AG04450 (cell line): ENCODE results near the gene PPP6C. TPM values are rescaled to one million over a fixed set of nuclear protein-coding genes. Genes with fewer than 3 reads are reported as not detected.

Experiments used
- CTCF ChIA-PET: fragments of 300-600, 350-600 bp; formaldehyde crosslinking; extraction: SDS; loops from one replicate; lab custom pipeline; 2022; ENCODE audit warnings: antibody characterized with exemption, inconsistent platforms; lab: Charles Lee
- POLR2A ChIA-PET: fragments of 350-600 bp; formaldehyde crosslinking; extraction: SDS; loops from one replicate; lab custom pipeline; 2021; ENCODE audit warnings: antibody characterized with exemption, inconsistent platforms; lab: Yijun Ruan, JAX
- DNase-seq: peaks from one replicate; pipeline ENCODE4 v3.0.0-alpha.2; 2011; ENCODE audit warnings: low read depth, low spot score
- H3K27ac ChIP-seq: one replicate; pipeline ENCODE4 v1.5.1; 2012; ENCODE audit warnings: low read depth, low read length, control low read depth
- H3K27me3 ChIP-seq: one replicate; pipeline ENCODE4 v1.6.0; 2012; ENCODE audit warnings: low read length; ENCODE audit not compliant: control insufficient read depth, insufficient read depth
- H3K4me3 ChIP-seq: 2 replicates; pipeline ENCODE4 v1.5.1; 2011; ENCODE audit warnings: mild to moderate bottlenecking, low read depth, low read length, control low read depth
- H3K9me3 ChIP-seq: 2 replicates; pipeline ENCODE4 v1.5.1; 2012; ENCODE audit warnings: low read length; ENCODE audit not compliant: control insufficient read depth, insufficient read depth
- polyA plus RNA-seq: library from polyadenylated mRNA; depleted of rRNA; stranded (reverse); fragments of >200 nt; gene quantifications from 2 replicates; pipeline ENCODE4 v1.2.3, GENCODE V29; 2011
- TF ChIP-seq, protein P1 (sequence below): IDR thresholded peaks from 2 replicates; pipeline ENCODE4 v1.5.1; 2011; ENCODE audit warnings: low read depth, low read length, control low read depth, inconsistent platforms

The PPP6C gene
- polyA plus RNA-seq, 1 experiment = 34.8 TPM

DNA sequence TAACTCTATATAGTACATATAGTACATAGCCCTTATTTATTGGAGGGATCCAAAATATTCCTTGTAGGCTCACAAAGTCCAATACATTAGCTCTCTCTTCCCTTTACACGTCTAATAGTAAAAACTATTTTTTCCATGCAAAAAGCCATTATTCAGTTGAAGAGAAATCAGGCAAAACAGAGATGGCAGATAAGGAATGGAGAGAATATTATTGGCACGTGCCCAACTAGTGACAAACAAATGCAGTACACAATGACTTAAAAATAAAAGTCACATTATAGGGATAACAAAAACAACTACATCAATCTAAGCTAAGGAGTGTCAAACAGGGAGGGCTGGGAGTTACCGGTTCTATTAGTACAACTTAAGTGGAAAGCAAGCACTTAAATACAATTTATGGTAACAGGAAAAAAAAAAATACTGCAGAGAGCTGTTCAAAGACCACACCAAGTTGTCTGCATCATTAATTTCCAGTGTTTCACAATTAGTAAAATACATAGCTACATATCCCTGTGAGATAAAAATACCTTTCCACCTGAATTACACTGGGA is 42.1 kb downstream of the PPP6C start:
- no peak for DNase-seq
- no peaks in the 10 kb centered on the region for H3K9me3 ChIP-seq
- ChIA-PET POLR2A (interaction anchor here (1.0 to 1.7 kb wide), 2 partner anchors 14 to 206 kb away, joined by 3 to 5 read pairs; partner anchors contain the start of gene GOLGA1), CTCF (interaction anchor here (1.2 kb wide), 1 partner anchor 373 kb away, joined by 4 read pairs; no protein-coding TSS in a partner anchor)
- H3K27me3 ChIP-seq = no peaks in the 10 kb centered on the region
- no peak overlapping the region for H3K27ac ChIP-seq
- no peak overlapping the region for H3K4me3 ChIP-seq
- TF ChIP-seq, protein P1, sequence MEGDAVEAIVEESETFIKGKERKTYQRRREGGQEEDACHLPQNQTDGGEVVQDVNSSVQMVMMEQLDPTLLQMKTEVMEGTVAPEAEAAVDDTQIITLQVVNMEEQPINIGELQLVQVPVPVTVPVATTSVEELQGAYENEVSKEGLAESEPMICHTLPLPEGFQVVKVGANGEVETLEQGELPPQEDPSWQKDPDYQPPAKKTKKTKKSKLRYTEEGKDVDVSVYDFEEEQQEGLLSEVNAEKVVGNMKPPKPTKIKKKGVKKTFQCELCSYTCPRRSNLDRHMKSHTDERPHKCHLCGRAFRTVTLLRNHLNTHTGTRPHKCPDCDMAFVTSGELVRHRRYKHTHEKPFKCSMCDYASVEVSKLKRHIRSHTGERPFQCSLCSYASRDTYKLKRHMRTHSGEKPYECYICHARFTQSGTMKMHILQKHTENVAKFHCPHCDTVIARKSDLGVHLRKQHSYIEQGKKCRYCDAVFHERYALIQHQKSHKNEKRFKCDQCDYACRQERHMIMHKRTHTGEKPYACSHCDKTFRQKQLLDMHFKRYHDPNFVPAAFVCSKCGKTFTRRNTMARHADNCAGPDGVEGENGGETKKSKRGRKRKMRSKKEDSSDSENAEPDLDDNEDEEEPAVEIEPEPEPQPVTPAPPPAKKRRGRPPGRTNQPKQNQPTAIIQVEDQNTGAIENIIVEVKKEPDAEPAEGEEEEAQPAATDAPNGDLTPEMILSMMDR = no peak

DNA sequence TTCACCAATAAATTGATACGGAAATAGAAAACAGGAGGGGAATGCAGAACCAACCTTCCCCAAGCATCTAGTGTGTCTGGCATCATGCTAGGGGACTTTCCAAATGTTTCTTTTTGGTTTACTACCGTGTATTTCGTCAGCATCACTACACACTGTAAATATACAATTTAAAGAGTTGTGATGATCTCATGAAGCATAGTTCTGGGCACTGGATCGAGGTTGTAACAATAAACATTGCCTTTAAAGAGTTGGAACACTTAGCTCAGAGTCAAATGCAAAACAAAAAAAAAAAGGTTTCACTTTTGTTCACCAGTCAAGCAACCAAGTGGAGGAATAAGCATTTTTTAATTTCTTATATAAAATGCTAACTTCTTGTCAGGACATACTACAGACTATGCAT is 43.4 kb downstream of the PPP6C start:
- Histone ChIP-seq H3K9me3 (no peaks in the 10 kb centered on the region), H3K27me3 (no peaks in the 10 kb centered on the region), H3K4me3 (peak overlapping the region; percentile 20), H3K27ac (peak overlapping the region; percentile 62)
- CTCF ChIA-PET = no interaction called here
- peak; percentile 87 for DNase-seq
- POLR2A ChIA-PET = interaction anchor here (0.6 to 1.7 kb wide), 4 partner anchors 15 to 205 kb away, joined by 3 to 7 read pairs (median 4); partner anchors contain the start of genes GOLGA1, HSPA5 and RABEPK
- TF ChIP-seq, protein P1 = no peak

DNA sequence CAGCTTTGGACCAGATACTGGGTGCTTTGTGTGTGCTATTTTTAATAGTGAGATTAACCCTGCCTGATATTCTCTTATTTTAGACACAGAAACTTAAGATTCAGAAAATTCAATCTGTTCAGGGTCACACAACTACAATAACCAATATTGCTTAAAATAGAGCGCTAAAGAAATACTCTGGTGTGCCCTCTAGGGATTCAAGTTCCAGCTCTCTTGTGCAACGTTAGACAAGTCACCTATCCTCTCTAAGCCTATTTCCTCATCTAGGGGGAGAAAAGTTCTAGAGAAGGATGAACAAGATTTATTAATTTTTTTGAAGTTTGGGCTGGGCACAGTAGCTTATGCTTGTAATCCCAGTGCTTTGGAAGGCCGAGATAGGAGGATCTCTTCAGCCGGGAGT is 44.2 kb downstream of the PPP6C start:
- POLR2A ChIA-PET = interaction anchor here (0.7 to 1.5 kb wide), 3 partner anchors 25 to 190 kb away, joined by 3 to 4 read pairs (median 3); partner anchors contain the start of gene HSPA5
- TF ChIP-seq, protein P1 = no peak
- DNase-seq = no peak

DNA sequence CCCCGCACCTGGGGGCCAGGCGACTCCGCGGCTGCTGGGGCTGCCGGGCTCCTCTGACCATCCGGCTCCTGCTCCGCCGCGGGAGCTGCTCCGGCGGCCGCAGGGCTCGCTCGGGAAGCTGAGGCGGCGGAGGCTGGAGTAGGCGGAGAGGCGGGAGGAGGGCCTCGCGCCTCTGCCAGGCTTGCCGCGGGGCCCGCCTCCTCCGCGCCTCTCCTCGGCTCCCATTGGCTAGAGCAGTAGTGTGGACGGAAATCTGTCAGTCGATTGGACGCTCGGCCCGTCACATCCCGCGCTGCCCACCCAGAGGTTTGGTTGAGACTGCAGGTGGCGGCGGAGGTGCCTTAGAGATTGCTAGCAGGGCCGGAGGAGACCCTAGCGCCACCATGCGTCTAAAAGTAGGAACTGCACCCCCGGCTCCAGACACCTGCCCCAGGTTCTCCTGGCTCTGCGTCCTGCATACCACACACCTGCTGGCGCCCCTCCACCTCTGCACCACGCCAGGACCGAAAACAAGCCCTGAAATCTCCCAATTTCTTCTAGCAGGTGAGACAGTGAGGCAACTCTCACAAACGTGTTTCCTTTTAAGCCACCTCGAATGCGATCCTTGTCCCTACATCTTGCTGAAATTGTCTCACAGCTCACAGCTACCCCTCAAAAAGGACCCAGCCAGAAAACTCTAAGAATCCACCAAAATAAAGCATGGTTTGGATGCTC is 46.1 kb downstream of the PPP6C start, which contains the start of gene SCAI:
SCAI (minus strand) TSS at position 152 of the 714 bp plus-strand sequence; CDS start at position 61, 91 bp downstream.
- Histone ChIP-seq H3K4me3 (peak within 1 kb of the TSS; percentile 70), H3K9me3 (no peaks in the 10 kb centered on the region), H3K27me3 (no peaks in the 10 kb centered on the region), H3K27ac (no peak within 1 kb of the TSS)
- CTCF ChIA-PET = interaction anchor here (0.5 to 1.8 kb wide), 8 partner anchors 11 to 207 kb away, joined by 3 to 9 read pairs (median 3); no protein-coding TSS in a partner anchor
- peak; percentile 99 for DNase-seq
- POLR2A ChIA-PET = interaction anchor here (0.5 to 1.2 kb wide), 4 partner anchors 45 to 485 kb away, joined by 3 to 7 read pairs (median 4); no protein-coding TSS in a partner anchor
- TF ChIP-seq, protein P1 = peak; percentile 98

More for the DNA sequence above, 44.2 kb downstream of the PPP6C start:
- Histone ChIP-seq H3K27ac (no peak overlapping the region), H3K9me3 (no peaks in the 10 kb centered on the region), H3K4me3 (no peak overlapping the region), H3K27me3 (no peaks in the 10 kb centered on the region)
- CTCF ChIA-PET = no interaction called here
